Keratinocyte (primary cell): ENCODE results near the gene TUG1. TPM values are rescaled to one million over a fixed set of nuclear protein-coding genes. Genes with fewer than 3 reads are reported as not detected.

Experiments
- DNase-seq: peaks from one replicate; pipeline ENCODE4 v3.0.0-alpha.2; 2011; ENCODE audit warnings: low read depth, missing footprints, low spot score
- FAIRE-seq: peaks from 2 replicates; lab custom pipeline; 2011; peaks lifted over from hg19 to GRCh38; lab: Jason Lieb, UNC
- H2AFZ ChIP-seq: 2 replicates; pipeline ENCODE4 v1.6.0; 2012; ENCODE audit warnings: low read length, control low read depth, inconsistent platforms; ENCODE audit not compliant: control insufficient read depth
- H3K27ac ChIP-seq: 2 replicates; pipeline ENCODE4 v1.5.1; 2011; ENCODE audit warnings: low read length; ENCODE audit not compliant: control insufficient read depth, insufficient read depth
- H3K27me3 ChIP-seq: 3 replicates; pipeline ENCODE4 v1.6.0; 2011; ENCODE audit warnings: low read length; ENCODE audit not compliant: control insufficient read depth, insufficient read depth; ENCODE audit errors: extremely low read depth
- H3K36me3 ChIP-seq, 2 experiments: 2 replicates in 1 of 2; 3 replicates in 1 of 2; pipeline ENCODE4 v1.5.1; 2011; ENCODE audit warnings: low read length in 2 of 2, mild to moderate bottlenecking in 1 of 2; ENCODE audit not compliant: control insufficient read depth in 2 of 2, insufficient read depth in 2 of 2; ENCODE audit errors: extremely low read depth in 1 of 2
- H3K4me1 ChIP-seq: 3 replicates; pipeline ENCODE4 v1.5.1; 2011; ENCODE audit warnings: low read length; ENCODE audit not compliant: control insufficient read depth, insufficient read depth; ENCODE audit errors: extremely low read depth
- H3K4me2 ChIP-seq: 3 replicates; pipeline ENCODE4 v1.6.0; 2011; ENCODE audit warnings: low read depth, low read length; ENCODE audit not compliant: control insufficient read depth, insufficient read depth; ENCODE audit errors: extremely low read depth
- H3K4me3 ChIP-seq, 3 experiments: fragments of 200-600 bp in 1 of 3; sonication (generic) in 1 of 3; 2 replicates in 2 of 3; 3 replicates in 1 of 3; pipeline ENCODE4 v1.5.1; 2011 to 2016; ENCODE audit warnings: low read length in 3 of 3, mild to moderate bottlenecking in 3 of 3, control low read depth in 2 of 3, inconsistent platforms in 1 of 3, low read depth in 1 of 3, mixed read lengths in 1 of 3, mixed run types in 1 of 3, moderate library complexity in 1 of 3; ENCODE audit not compliant: control insufficient read depth in 2 of 3, insufficient read depth in 2 of 3; ENCODE audit errors: extremely low read depth in 1 of 3
- H3K79me2 ChIP-seq: 2 replicates; pipeline ENCODE4 v1.6.0; 2012; ENCODE audit warnings: low read length; ENCODE audit not compliant: control insufficient read depth, insufficient read depth
- H3K9ac ChIP-seq: 3 replicates; pipeline ENCODE4 v1.6.0; 2011; ENCODE audit warnings: low read length; ENCODE audit not compliant: control insufficient read depth, insufficient read depth; ENCODE audit errors: extremely low read depth
- H3K9me1 ChIP-seq: 3 replicates; pipeline ENCODE4 v1.6.0; 2011; ENCODE audit warnings: low read length; ENCODE audit not compliant: control insufficient read depth, insufficient read depth; ENCODE audit errors: extremely low read depth
- H3K9me3 ChIP-seq: 2 replicates; pipeline ENCODE4 v1.5.1; 2012; ENCODE audit warnings: low read depth, low read length; ENCODE audit not compliant: control insufficient read depth
- H4K20me1 ChIP-seq: 3 replicates; pipeline ENCODE4 v1.6.0; 2011; ENCODE audit warnings: low read length; ENCODE audit not compliant: control insufficient read depth, insufficient read depth; ENCODE audit errors: extremely low read depth
- EZH2 ChIP-seq: IDR thresholded peaks from one replicate; pipeline ENCODE4 v1.6.1; 2012; ENCODE audit warnings: inconsistent platforms, mild to moderate bottlenecking, low read length, moderate library complexity
- dilution Hi-C: fragments of 300-500 bp; cut with MboI; formaldehyde crosslinking; loops from one replicate; pipeline ENCODE4 v1.7.0; 2020; ENCODE audit warnings: low sequenced_read_pairs; ENCODE audit not compliant: extremely low pct_ligation_motif_present
- polyA plus RNA-seq, 5 experiments: library from polyadenylated mRNA; depleted of rRNA in 3 of 5; stranded (reverse) in 3 of 5; stranded (forward) in 1 of 5; unstranded in 1 of 5; fragments of >200 nt; gene quantifications; 1 replicate in 1 of 5; 2 replicates in 3 of 5; 3 replicates in 1 of 5; pipeline versions ENCODE4 v1.2.1 to v1.2.3, GENCODE V29; 2011 to 2012; ENCODE audit warnings: missing spikeins in 2 of 5, low read depth in 1 of 5, low replicate concordance in 1 of 5
- TF ChIP-seq, protein P1 (sequence below), 3 experiments: IDR thresholded peaks in 1 of 3; conservative IDR thresholded peaks in 1 of 3; optimal IDR thresholded peaks in 1 of 3; 2 replicates in 2 of 3; 3 replicates in 1 of 3; pipeline versions ENCODE3 to v1.5.1; 2011; ENCODE audit warnings: low read length in 3 of 3, mild to moderate bottlenecking in 3 of 3, moderate library complexity in 2 of 3, control low read depth in 1 of 3, inconsistent platforms in 1 of 3; ENCODE audit not compliant: insufficient read depth in 2 of 3; ENCODE audit errors: extremely low read depth in 1 of 3

TUG1 gene
- polyA plus RNA-seq, 1 donor (not counting 4 experiments of a cell fraction or from before 2014, with no cell fraction given): 77.1 TPM

DNA sequence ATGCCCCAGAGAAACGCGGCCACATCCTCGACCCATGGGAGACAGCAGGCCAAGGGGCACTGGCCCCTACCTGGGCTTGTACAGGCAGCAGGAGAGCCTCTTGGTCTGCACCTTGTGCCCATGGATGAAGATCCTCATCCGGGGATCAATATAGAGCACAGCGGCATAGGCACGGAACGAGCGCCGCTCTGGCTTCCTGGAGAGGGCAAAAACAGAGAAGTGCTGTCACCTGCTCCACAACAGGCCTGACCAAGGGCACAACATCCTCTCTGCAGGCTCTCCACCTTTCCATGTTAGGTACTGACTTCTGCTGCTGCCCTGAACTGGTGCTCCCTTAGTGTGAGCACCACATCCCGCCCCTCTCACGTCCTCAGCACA lies 27.7 kb upstream of the TUG1 start:
- H3K9me3 ChIP-seq: no peaks in the 10 kb centered on the region
- peaks cover 40 to 57% of the 10 kb centered on the region in 2 experiments for H3K36me3 ChIP-seq
- no peak overlapping the region for H3K9ac ChIP-seq
- no peak for DNase-seq
- H3K27ac ChIP-seq: no peak overlapping the region
- H2AFZ ChIP-seq: no peak overlapping the region
- H3K9me1 ChIP-seq: no peaks in the 10 kb centered on the region
- H4K20me1 ChIP-seq: no peaks in the 10 kb centered on the region
- FAIRE-seq: no peak
- TF ChIP-seq, protein P1, sequence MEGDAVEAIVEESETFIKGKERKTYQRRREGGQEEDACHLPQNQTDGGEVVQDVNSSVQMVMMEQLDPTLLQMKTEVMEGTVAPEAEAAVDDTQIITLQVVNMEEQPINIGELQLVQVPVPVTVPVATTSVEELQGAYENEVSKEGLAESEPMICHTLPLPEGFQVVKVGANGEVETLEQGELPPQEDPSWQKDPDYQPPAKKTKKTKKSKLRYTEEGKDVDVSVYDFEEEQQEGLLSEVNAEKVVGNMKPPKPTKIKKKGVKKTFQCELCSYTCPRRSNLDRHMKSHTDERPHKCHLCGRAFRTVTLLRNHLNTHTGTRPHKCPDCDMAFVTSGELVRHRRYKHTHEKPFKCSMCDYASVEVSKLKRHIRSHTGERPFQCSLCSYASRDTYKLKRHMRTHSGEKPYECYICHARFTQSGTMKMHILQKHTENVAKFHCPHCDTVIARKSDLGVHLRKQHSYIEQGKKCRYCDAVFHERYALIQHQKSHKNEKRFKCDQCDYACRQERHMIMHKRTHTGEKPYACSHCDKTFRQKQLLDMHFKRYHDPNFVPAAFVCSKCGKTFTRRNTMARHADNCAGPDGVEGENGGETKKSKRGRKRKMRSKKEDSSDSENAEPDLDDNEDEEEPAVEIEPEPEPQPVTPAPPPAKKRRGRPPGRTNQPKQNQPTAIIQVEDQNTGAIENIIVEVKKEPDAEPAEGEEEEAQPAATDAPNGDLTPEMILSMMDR (optimal IDR thresholded peaks at IDR 0.05 in 1 of 3, IDR thresholded peaks at IDR 0.05 in 1 of 3, conservative IDR thresholded peaks at IDR 0.05 in 1 of 3; ENCODE audit: extremely low read depth in 1 of 3, insufficient read depth in 2 of 3, low read length in 3 of 3): no peak
- TF ChIP-seq EZH2: no peak
- no peak overlapping the region for H3K4me3 ChIP-seq
- no peaks in the 10 kb centered on the region for H3K27me3 ChIP-seq
- H3K79me2 ChIP-seq: no peaks in the 10 kb centered on the region
- H3K4me2 ChIP-seq: no peak overlapping the region
- dilution Hi-C loops: no loop called here
- H3K4me1 ChIP-seq: peaks cover 15% of the 10 kb centered on the region

DNA sequence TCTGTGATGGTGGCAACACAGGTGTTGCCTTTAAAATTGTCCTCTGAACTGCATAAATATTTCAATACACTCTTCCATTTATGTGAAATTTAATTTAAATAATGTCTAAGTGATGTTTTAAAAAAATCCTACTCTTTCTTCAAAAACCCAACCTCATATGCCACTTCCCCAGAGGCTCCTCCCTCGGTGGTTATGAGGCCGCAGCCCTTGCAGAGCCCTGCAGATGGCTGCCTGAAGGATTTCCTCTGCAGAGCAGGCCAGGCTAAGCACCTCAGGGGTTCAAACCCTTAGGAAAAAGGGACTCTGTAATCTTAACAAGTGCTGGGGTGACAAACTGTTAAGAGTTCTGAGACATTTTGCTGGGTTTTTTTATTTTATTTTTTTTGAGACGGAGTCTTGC lies 25.7 kb upstream of the TUG1 start:
- no peak for FAIRE-seq
- H4K20me1 ChIP-seq: no peaks in the 10 kb centered on the region
- H3K36me3 ChIP-seq: peaks cover 33 to 47% of the 10 kb centered on the region in 2 experiments
- TF ChIP-seq, protein P1 (optimal IDR thresholded peaks at IDR 0.05 in 1 of 3, IDR thresholded peaks at IDR 0.05 in 1 of 3, conservative IDR thresholded peaks at IDR 0.05 in 1 of 3; ENCODE audit: extremely low read depth in 1 of 3, insufficient read depth in 2 of 3, low read length in 3 of 3): no peak
- no peak for TF ChIP-seq EZH2
- H3K9me1 ChIP-seq: no peaks in the 10 kb centered on the region
- H3K79me2 ChIP-seq: no peaks in the 10 kb centered on the region
- no peak overlapping the region for H3K4me2 ChIP-seq
- no peak for DNase-seq
- no peak overlapping the region for H2AFZ ChIP-seq
- no peak overlapping the region for H3K9ac ChIP-seq
- H3K4me3 ChIP-seq: no peak overlapping the region
- dilution Hi-C loops: no loop called here
- H3K4me1 ChIP-seq: peaks cover 35% of the 10 kb centered on the region
- no peak overlapping the region for H3K27ac ChIP-seq
- H3K9me3 ChIP-seq: no peaks in the 10 kb centered on the region
- H3K27me3 ChIP-seq: no peaks in the 10 kb centered on the region
